ENCODE results near the gene TGFBR2.
"Not testable (repeated sequence)": the region's sequence is repeated elsewhere in the genome, so short reads cannot be mapped to it uniquely, and the experiment has no call there.

TGFBR2 gene

GRCh38 chr3:30659270-30660130 lies 53.1 kb downstream of the TGFBR2 start:
- DNase-seq, result no peak

- no peak for DNase-seq
Measured at GRCh38 chr3:30660136-30660535, 53.7 kb downstream of the TGFBR2 start.

GRCh38 chr3:30660656-30661055 lies 54.3 kb downstream of the TGFBR2 start:
- DNase-seq, result no peak

- no peak for DNase-seq
Measured at GRCh38 chr3:30661098-30661873, 54.9 kb downstream of the TGFBR2 start.

- no peak for DNase-seq
Measured at GRCh38 chr3:30662836-30663235, 56.4 kb downstream of the TGFBR2 start.

GRCh38 chr3:30663533-30664241 lies 57.3 kb downstream of the TGFBR2 start:
- DNase-seq, result no peak

- no peak for DNase-seq
Measured at GRCh38 chr3:30664459-30664858, 58.1 kb downstream of the TGFBR2 start.

- no peak for DNase-seq
Measured at GRCh38 chr3:30664884-30665283, 58.5 kb downstream of the TGFBR2 start.

- DNase-seq, result no peak
Measured at GRCh38 chr3:30665539-30665938, 59.1 kb downstream of the TGFBR2 start.

- no peak for DNase-seq
Measured at GRCh38 chr3:30666572-30667279, 60.3 kb downstream of the TGFBR2 start.

GRCh38 chr3:30667280-30667651 lies 60.9 kb downstream of the TGFBR2 start:
- no peak for DNase-seq

- no peak for DNase-seq
Measured at GRCh38 chr3:30668051-30668609, 61.7 kb downstream of the TGFBR2 start.

- DNase-seq, result not testable (repeated sequence)
Measured at GRCh38 chr3:30669360-30669934, 63.0 kb downstream of the TGFBR2 start.

GRCh38 chr3:30670292-30670691 lies 63.9 kb downstream of the TGFBR2 start:
- DNase-seq, result no peak

GRCh38 chr3:30671527-30672286 lies 65.3 kb downstream of the TGFBR2 start:
- DNase-seq, result no peak

GRCh38 chr3:30672287-30672735 lies 65.9 kb downstream of the TGFBR2 start:
- DNase-seq, result no peak

- DNase-seq, result peak; percentile 71
Measured at GRCh38 chr3:30672959-30673358, 66.6 kb downstream of the TGFBR2 start.

GRCh38 chr3:30673425-30674341 lies 67.3 kb downstream of the TGFBR2 start:
- DNase-seq, result no peak

- no peak for DNase-seq
Measured at GRCh38 chr3:30675006-30675405, 68.6 kb downstream of the TGFBR2 start.

GRCh38 chr3:30675774-30676173 lies 69.4 kb downstream of the TGFBR2 start:
- DNase-seq, result no peak
